ENCODE measurements around the gene TBC1D22A.

TBC1D22A gene

GRCh38 chr22:47082505-47082904 lies 320.1 kb downstream of the TBC1D22A start:
- no peak for DNase-seq (ENCODE audit: low read depth in 2 of 2)

- DNase-seq (ENCODE audit: low read depth in 2 of 2) = no peak
Measured at GRCh38 chr22:47083379-47083986, 321.0 kb downstream of the TBC1D22A start.

GRCh38 chr22:47084226-47084625 lies 321.8 kb downstream of the TBC1D22A start:
- no peak for DNase-seq (ENCODE audit: low read depth in 2 of 2)

GRCh38 chr22:47086596-47087248 lies 324.3 kb downstream of the TBC1D22A start:
- no peak for DNase-seq (ENCODE audit: low read depth in 2 of 2)

- DNase-seq (ENCODE audit: low read depth in 2 of 2) = no peak
Measured at GRCh38 chr22:47088480-47089158, 326.2 kb downstream of the TBC1D22A start.

- DNase-seq (ENCODE audit: low read depth in 2 of 2) = no peak
Measured at GRCh38 chr22:47089374-47089773, 326.9 kb downstream of the TBC1D22A start.

- DNase-seq (ENCODE audit: low read depth in 2 of 2) = no peak
Measured at GRCh38 chr22:47089796-47090460, 327.5 kb downstream of the TBC1D22A start.

- DNase-seq (ENCODE audit: low read depth in 2 of 2) = peak in 1 of 2 experiments; percentile 22
Measured at GRCh38 chr22:47090591-47091245, 328.3 kb downstream of the TBC1D22A start.

GRCh38 chr22:47091246-47091651 lies 328.8 kb downstream of the TBC1D22A start:
- no peak for DNase-seq (ENCODE audit: low read depth in 2 of 2)

- DNase-seq (ENCODE audit: low read depth in 2 of 2) = no peak
Measured at GRCh38 chr22:47091921-47092700, 329.7 kb downstream of the TBC1D22A start.

- DNase-seq (ENCODE audit: low read depth in 2 of 2) = peak; percentile 75 to 79
Measured at GRCh38 chr22:47092896-47093311, 330.5 kb downstream of the TBC1D22A start.

GRCh38 chr22:47093720-47094119 lies 331.3 kb downstream of the TBC1D22A start:
- DNase-seq (ENCODE audit: low read depth in 2 of 2) = no peak

- DNase-seq (ENCODE audit: low read depth in 2 of 2) = no peak
Measured at GRCh38 chr22:47094861-47095330, 332.4 kb downstream of the TBC1D22A start.

GRCh38 chr22:47095395-47096122 lies 333.1 kb downstream of the TBC1D22A start:
- no peak for DNase-seq (ENCODE audit: low read depth in 2 of 2)

- DNase-seq (ENCODE audit: low read depth in 2 of 2) = no peak
Measured at GRCh38 chr22:47098121-47098520, 335.7 kb downstream of the TBC1D22A start.

- DNase-seq (ENCODE audit: low read depth in 2 of 2) = no peak
Measured at GRCh38 chr22:47098554-47098953, 336.1 kb downstream of the TBC1D22A start.

- DNase-seq (ENCODE audit: low read depth in 2 of 2) = no peak
Measured at GRCh38 chr22:47100019-47100418, 337.6 kb downstream of the TBC1D22A start.

GRCh38 chr22:47100646-47101200 lies 338.3 kb downstream of the TBC1D22A start:
- DNase-seq (ENCODE audit: low read depth in 2 of 2) = no peak

- DNase-seq (ENCODE audit: low read depth in 2 of 2) = no peak
Measured at GRCh38 chr22:47101321-47101885, 339.0 kb downstream of the TBC1D22A start.

- DNase-seq (ENCODE audit: low read depth in 2 of 2) = no peak
Measured at GRCh38 chr22:47102081-47102480, 339.6 kb downstream of the TBC1D22A start.
